Measurements from ENCODE around the gene MALT1.

MALT1 gene

GRCh38 chr18:58692422-58693185 lies 21.3 kb downstream of the MALT1 start:
- no peak for DNase-seq

- no peak for DNase-seq
Observed at GRCh38 chr18:58694221-58694620, 23.0 kb downstream of the MALT1 start.

DNA sequence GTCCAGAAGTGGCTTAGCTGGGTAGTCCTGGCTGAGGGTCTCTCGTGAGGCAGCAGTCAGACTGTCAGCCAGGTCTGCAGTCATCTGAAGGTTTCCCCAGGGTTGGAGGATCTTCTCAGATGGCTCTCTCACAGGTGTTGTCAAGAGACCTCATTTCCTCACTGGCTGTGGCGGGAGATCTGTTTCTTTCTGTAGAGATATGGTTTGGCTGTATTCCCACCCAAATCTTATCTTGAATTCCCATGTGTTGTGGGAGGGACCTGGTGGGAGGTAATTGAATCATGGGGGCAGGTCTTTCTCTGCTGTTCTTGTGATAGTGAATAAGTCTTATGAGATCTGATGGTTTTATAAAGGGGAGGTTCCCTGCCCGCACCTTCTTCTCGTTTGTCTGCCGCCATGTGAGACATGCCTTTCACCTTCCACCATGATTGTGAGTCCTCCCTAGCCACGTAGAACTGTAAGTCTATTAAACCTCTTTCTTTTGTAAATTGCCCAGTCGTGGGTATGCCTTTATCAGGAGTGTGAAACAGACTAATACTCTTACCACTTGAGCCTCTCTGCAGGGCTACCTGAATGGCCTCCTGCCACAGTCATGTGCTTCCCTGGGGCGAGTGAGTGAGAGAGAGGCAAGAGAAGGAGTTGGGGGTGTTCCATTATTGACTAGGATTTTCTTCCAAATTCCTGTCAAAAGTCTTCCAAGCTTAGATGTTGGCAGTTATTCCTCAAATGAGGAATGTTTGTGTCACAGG lies 23.6 kb downstream of the MALT1 start:
- no peak for DNase-seq

DNA sequence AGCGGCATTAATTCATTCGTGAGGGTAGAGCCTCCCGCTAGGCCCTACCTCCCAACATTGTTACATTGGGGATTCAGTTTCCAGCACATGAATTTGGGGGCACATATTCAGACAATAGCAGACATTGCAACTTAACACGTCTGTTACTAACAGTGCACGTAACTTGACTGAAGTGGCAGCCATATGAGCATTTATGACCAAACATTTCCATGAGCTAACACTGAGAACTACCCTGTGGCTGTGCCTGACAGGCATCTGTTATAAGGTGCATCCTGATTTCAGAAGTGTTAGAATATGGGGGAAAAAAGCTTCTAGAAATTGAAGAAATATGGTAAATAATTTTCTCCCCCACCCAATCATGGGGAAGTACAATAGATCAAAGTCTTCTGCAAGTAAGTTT lies 24.5 kb downstream of the MALT1 start:
- no peak for DNase-seq

GRCh38 chr18:58697146-58697545 lies 25.9 kb downstream of the MALT1 start:
- no peak for DNase-seq

DNA sequence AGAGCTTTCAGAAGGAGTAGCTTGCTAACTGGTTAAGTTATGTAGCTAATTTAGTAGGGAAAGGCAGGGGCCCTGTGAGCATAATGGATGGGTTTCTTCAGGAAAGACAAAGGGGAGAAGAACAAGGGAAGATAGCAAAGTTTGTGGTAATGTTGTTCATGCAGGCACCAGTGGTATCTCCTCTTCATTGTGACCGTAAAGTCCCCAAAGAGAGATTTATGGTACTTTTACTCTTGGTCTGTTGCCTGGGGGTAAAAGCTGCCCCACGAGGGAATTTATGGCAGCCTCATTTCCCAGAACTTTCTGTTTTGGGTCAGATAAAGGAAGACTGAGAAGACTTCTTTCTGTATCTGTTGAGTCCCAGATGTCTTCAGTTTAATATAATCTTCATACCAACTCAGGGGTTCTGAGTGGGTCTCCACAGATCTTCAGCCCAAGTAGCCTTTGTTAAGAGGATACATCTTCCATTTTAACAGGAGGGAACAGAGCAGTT lies 27.5 kb downstream of the MALT1 start:
- no peak for DNase-seq

GRCh38 chr18:58699551-58699950 lies 28.3 kb downstream of the MALT1 start:
- no peak for DNase-seq

- DNase-seq: no peak
Observed at GRCh38 chr18:58700209-58700608, 28.9 kb downstream of the MALT1 start.

DNA sequence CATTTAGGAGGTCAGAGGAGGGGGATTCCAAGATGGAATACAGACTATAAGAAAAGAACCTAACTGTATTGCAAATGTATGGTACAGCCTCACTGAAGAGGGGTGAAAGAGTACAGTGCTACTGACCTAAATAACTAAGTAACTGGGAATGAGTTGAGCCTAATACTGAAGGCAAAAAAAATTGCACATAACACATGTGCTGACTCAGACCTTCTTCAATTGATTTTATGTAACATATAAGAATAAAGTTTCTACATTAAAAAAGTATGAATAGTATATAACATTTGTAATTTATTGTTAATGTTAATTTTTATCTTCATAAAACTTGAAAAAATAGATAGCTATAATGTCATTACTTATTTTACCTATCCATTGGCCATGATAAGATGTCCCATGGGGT lies 41.7 kb downstream of the MALT1 start:
- DNase-seq: no peak

DNA sequence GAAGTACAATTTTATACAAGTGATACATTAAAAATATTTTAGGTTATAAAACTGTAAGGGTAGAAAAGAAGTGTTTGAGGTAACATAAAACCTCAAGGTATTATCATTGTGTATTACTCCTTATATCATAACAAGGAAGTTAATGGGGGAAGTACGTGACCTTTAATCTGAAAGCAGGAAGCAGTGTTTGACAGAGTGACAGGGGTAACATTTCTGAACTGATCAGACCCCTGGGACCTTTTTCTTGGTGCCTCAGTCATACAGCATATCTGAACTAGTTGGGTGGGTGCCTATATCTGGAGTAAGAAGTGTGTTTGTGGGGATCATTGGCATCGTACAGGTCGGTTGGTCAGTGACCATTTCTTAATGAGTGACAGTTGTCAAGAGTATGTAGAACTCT lies 43.0 kb downstream of the MALT1 start:
- no peak for DNase-seq

- no peak for DNase-seq
Observed at GRCh38 chr18:58714821-58715220, 43.6 kb downstream of the MALT1 start.

DNA sequence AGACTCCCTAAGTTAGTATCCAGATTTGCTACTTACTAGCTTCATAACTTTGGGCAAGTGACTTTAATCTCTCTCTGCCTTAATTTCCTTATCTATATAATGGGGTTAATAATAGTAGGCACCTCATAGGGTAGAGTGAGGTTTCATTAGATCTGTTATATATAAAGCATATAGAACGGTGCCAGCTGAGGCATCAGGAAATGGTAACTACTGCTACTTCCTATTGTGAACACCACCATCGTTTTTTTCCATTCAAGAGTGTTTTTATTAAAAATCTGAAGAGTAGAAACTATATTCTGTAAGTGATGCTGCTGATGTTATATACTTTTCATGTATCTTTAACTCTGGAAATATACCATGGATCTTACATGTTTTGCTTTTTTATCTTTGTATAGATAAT lies 44.3 kb downstream of the MALT1 start:
- no peak for DNase-seq

GRCh38 chr18:58716060-58716756 lies 44.9 kb downstream of the MALT1 start:
- DNase-seq: no peak

GRCh38 chr18:58721566-58722239 lies 50.4 kb downstream of the MALT1 start:
- DNase-seq: no peak

DNA sequence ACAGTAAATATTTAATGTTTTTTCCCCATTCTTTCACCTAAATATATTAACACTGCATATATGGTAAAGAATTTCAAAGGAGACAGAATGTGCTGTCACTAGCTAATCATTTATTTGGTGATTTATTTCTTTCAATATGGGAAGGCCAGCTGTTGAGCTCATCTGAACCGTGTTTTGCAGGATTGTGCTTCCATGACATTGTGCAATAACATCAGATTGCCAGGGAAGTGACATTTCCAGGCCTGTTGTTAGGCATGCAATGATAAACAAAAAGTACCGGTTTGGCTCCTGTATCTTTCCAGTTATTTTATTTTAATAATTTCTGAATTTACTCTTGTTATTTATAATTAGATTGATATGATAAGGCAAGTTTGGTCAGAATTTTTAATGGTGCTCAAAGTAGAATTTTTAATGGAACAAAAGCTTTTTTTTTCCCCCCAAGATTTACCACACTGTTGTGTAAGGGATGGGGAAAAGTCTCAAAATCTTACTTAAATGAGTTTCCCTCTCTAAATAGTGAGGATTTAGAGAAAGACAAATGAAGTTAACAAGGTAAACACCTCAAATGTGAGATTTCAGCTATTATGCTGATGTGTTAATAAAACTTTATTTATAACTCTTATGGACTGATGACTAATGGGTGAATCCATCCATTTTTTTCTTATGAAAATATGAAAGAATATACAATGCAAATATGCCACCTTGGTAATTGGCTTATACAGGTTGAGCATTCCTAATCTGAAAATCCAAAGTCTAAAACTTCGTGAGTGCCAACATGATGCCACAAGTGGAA lies 52.7 kb downstream of the MALT1 start:
- no peak for DNase-seq

DNA sequence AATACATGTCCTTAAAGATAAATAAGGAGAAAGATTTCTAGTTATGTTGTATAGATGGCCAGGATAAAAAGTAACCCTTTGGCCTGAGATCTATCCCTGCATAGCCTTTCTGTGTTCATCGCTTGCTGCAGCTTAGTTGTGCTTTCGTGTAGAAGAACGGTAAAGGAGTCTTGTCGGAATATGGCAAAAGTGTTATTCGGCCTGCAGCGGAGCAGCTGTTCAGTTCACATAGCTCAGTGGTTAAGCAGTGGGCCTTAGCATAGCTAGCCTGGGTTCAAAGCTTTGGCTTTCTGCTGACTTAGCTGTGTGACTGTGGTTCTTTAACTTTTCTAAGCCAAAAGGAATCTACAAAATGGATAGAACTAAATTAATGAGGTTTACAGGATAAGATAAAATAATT lies 55.4 kb downstream of the MALT1 start:
- DNase-seq: no peak

DNA sequence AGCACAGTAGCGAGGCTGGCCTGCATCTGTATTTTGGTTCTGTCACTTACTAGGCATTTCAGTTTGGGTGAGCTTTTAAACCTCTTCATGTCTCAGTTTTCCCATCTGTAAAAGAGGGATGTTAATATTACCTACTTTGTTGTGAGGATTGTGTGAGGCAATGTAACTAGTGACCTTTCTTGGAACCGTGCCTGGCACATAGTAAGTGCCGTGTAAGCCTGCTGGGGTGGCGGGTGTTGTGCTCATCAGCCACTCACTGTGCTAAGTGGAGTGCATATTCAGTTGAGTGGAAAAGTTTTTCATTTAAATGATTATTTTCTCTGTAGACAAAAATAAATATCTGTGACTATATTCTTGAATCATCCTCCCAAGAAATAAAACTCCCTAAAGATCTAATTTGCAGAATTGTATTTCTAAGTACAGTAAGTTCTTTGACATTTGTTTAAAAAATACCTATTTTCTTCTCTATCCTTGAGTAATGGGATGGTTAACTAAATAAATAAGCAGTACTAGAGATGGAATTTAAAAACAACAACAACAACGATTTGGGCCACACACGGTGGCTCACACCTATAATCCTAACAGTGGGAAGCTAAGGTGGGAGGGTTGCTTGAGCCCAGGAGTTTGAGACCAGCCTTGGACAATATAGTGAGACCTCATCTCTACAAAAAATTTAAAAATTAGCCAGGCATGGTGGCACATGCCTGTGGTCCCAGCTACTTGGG lies 56.7 kb downstream of the MALT1 start:
- no peak for DNase-seq

- no peak for DNase-seq
Observed at GRCh38 chr18:58728719-58729118, 57.5 kb downstream of the MALT1 start.

- no peak for DNase-seq
Observed at GRCh38 chr18:58730618-58731017, 59.4 kb downstream of the MALT1 start.

DNA sequence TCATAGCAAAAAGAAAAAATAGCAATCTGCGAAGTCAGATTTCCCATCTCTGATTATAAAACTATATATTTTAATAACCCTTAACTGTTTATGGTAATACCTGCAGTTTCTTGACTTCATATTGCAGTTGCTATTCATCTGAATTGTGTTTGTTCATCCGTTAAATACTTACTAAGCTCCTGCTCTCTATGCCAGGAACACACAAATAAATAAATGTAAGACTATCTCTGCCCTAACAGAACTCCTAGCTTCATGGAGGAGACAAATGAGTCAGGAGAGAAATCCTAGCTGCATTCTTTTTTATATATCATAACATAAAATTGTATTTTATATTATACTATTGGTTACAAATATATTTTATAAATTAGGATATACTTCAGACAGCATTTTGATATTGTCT lies 61.2 kb downstream of the MALT1 start:
- DNase-seq: no peak

DNA sequence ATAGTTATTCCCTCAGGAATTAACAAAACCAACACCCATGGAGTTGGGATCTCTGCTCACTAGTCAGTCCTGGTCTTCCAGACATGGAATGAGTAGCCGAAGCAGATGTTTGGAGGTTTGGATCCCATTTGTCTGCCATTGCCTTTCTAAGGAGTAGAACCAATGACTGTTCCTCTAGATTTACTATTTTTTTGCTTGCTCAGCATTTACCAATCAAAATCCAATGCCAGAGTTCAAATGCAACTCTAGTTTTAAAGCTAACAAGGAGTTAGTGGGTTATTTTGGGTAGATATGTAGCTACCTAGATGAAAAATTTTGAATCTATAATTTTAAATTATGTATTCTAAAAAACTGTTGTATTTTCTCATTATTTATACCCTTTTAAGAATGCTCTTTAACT lies 62.6 kb downstream of the MALT1 start:
- no peak for DNase-seq

- no peak for DNase-seq
Observed at GRCh38 chr18:58738322-58738721, 67.1 kb downstream of the MALT1 start.

Data from stimulated activated naive CD4-positive, alpha-beta T cell treated with Interleukin-2 at 50 U/mL for 16 hours (primary cell).